Activated CD8-positive, alpha-beta T cell treated with anti-CD3 and anti-CD28 coated beads for 36 hours (primary cell): ENCODE data around the gene OR52L1. TPM values are rescaled to one million over a fixed set of nuclear protein-coding genes. Genes with fewer than 3 reads are reported as not detected.

Experiments used
- ATAC-seq: fragments of 200-7000 bp; cut with Tn5 transposase; one replicate; pipeline ENCODE4 v1.10.0; 2021; ENCODE audit warnings: mild to moderate bottlenecking, moderate library complexity
- CTCF ChIA-PET: fragments of 350-600 bp; sonication (Branson Sonifier 250); formaldehyde crosslinking; loops from one replicate; lab custom pipeline; 2021; ENCODE audit warnings: antibody characterized with exemption; lab: Charles Lee
- POLR2A ChIA-PET: fragments of 350-600 bp; sonication (Branson Sonifier 250); formaldehyde crosslinking; loops from one replicate; lab custom pipeline; 2021; ENCODE audit warnings: antibody characterized with exemption; lab: Charles Lee
- DNase-seq: peaks from one replicate; pipeline ENCODE4 v3.0.0-alpha.2; 2020
- H3K27ac Mint-ChIP-seq: one replicate; pipeline ENCODE4 v1.8.0; 2021; ENCODE audit warnings: mild to moderate bottlenecking, mixed read lengths
- H3K27me3 Mint-ChIP-seq: one replicate; pipeline ENCODE4 v1.8.0; 2021; ENCODE audit warnings: mixed read lengths
- H3K36me3 Mint-ChIP-seq: one replicate; pipeline ENCODE4 v1.8.0; 2021; ENCODE audit warnings: low read depth, mixed read lengths
- H3K4me1 Mint-ChIP-seq: one replicate; pipeline ENCODE4 v1.8.0; 2021; ENCODE audit warnings: low read depth, mixed read lengths
- H3K4me3 Mint-ChIP-seq: one replicate; pipeline ENCODE4 v1.8.0; 2021; ENCODE audit warnings: mild to moderate bottlenecking, moderate library complexity, mixed read lengths
- H3K9me3 Mint-ChIP-seq: one replicate; pipeline ENCODE4 v1.8.0; 2021; ENCODE audit warnings: mixed read lengths
- intact Hi-C: fragments of 100-400 bp; cut with micrococcal nuclease; formaldehyde crosslinking; loops from one replicate; pipeline ENCODE4 v1.10.0; 2022
- total RNA-seq, 2 experiments: library from RNA; stranded (reverse); gene quantifications; one replicate each; pipeline ENCODE4 v1.2.3, GENCODE V29; 2021
- TF ChIP-seq, protein P1 (sequence below): fragments of 200-600 bp; IDR thresholded peaks from one replicate; pipeline ENCODE4 v1.8.0; 2022; ENCODE audit warnings: antibody characterized with exemption, mild to moderate bottlenecking

Gene OR52L1
- total RNA-seq, 2 experiments from 2014 or later, result not detected

DNA sequence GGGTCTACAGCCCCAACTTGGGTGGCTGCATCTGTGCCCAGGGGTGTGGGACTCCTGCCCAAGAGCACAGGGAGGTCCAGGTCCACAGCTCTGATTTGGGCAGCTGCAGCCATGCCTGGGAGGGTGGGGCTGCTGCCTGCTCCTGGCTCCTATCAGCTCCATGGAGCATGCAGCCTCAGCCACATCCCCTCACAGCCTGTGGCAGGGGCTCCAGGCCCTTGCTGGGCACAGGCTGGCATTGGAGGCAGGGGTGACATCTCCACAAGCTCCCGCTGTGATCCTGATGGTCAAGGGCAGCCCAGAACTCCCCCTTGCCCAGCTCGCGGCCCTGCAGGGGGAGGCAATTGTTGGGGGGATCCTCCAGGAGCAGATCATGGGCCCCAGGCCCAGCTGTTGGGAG lies 26.3 kb upstream of the OR52L1 start:
- no peaks in the 10 kb centered on the region for H3K4me1 Mint-ChIP-seq
- no peak overlapping the region for H3K4me3 Mint-ChIP-seq
- TF ChIP-seq, protein P1, sequence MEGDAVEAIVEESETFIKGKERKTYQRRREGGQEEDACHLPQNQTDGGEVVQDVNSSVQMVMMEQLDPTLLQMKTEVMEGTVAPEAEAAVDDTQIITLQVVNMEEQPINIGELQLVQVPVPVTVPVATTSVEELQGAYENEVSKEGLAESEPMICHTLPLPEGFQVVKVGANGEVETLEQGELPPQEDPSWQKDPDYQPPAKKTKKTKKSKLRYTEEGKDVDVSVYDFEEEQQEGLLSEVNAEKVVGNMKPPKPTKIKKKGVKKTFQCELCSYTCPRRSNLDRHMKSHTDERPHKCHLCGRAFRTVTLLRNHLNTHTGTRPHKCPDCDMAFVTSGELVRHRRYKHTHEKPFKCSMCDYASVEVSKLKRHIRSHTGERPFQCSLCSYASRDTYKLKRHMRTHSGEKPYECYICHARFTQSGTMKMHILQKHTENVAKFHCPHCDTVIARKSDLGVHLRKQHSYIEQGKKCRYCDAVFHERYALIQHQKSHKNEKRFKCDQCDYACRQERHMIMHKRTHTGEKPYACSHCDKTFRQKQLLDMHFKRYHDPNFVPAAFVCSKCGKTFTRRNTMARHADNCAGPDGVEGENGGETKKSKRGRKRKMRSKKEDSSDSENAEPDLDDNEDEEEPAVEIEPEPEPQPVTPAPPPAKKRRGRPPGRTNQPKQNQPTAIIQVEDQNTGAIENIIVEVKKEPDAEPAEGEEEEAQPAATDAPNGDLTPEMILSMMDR, result no peak
- CTCF ChIA-PET, result no interaction called here
- POLR2A ChIA-PET, result interaction anchor here (0.6 kb wide), 2 partner anchors 23 to 689 kb away, joined by 3 to 4 read pairs; no protein-coding TSS in a partner anchor
- peaks cover 4% of the 10 kb centered on the region for H3K9me3 Mint-ChIP-seq
- H3K27ac Mint-ChIP-seq, result no peak overlapping the region
- ATAC-seq (no peak), DNase-seq (no peak)
- no peaks in the 10 kb centered on the region for H3K36me3 Mint-ChIP-seq
- peaks cover 11% of the 10 kb centered on the region for H3K27me3 Mint-ChIP-seq
- intact Hi-C loops, result no loop called here

DNA sequence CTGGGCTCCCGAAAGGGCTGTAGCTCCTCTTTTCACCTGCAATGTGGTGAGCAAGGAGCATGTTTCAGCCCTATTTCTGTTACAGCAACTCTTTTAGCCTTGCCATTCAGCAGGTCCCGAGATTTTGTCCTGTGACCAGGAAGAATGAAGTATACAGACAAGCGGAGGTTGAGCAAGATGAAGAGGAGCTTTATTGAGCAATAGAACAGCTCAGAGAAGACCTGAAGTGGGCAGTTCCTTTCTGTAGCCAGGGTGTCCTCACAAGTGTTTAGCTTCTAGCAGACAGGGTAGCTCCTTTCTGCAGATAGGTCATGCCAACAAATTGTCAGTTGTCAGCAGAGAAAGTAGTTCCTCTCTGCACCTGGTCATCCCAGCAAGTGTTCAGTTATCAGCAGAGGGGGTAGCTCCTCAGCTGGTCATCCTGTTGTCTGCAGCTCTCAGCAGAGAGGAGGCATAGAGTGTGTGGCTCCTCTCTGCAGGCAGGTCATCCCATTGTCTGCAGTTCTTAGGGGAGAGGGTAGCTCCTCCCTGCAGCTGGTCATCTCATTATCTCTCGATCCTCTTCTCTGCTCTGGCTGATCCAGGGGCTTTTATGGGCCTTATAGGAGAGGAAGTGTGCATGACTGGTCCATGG lies 25.4 kb upstream of the OR52L1 start:
- Mint-ChIP-seq H3K27me3 (peaks cover 11% of the 10 kb centered on the region), H3K4me3 (no peak overlapping the region), H3K36me3 (no peaks in the 10 kb centered on the region), H3K9me3 (peaks cover 4% of the 10 kb centered on the region), H3K4me1 (no peaks in the 10 kb centered on the region), H3K27ac (no peak overlapping the region)
- TF ChIP-seq, protein P1, result no peak
- ChIA-PET CTCF (interaction anchor here (0.9 kb wide), 1 partner anchor 351 kb away, joined by 3 read pairs; no protein-coding TSS in a partner anchor), POLR2A (interaction anchor here (0.6 kb wide), 1 partner anchor 690 kb away, joined by 3 read pairs; no protein-coding TSS in a partner anchor)
- ATAC-seq (no peak), DNase-seq (no peak)
- intact Hi-C loops, result no loop called here

DNA sequence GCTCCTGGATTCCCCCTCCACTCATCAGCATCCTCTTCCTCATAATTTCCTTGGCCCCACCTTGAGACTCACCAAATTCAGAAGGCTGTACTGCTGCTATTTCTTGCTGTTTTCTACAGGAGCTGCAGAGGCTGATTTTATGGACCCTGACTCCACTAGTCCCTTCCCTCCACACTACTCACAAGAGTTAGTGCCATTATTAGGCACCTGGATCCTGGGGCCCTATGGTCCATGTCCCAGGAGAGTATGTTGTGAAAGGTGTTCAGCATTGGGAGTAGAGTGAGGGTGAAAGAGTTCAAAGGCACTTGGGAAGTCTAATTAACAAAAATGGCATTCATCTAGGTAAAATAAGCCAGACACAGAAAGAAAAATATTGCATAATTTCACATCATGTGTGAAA lies 20.1 kb upstream of the OR52L1 start, which contains the start of gene OR56A4:
Gene OR56A4, minus strand, starts transcription at position 101 of the 400 bp plus-strand sequence. CDS start 3,954 bp downstream, outside the sequence.
- CTCF ChIA-PET, result no interaction called here
- ATAC-seq (no peak), DNase-seq (no peak)
- H3K27me3 Mint-ChIP-seq, result peaks cover 10% of the 10 kb centered on the region
- POLR2A ChIA-PET, result no interaction called here
- H3K4me3 Mint-ChIP-seq, result no peak within 1 kb of the TSS
- H3K27ac Mint-ChIP-seq, result no peak within 1 kb of the TSS
- TF ChIP-seq, protein P1, result no peak
- no peaks in the 10 kb centered on the region for H3K9me3 Mint-ChIP-seq
- intact Hi-C loops, result no loop called here
- H3K4me1 Mint-ChIP-seq, result no peaks in the 10 kb centered on the region
- no peaks in the 10 kb centered on the region for H3K36me3 Mint-ChIP-seq

DNA sequence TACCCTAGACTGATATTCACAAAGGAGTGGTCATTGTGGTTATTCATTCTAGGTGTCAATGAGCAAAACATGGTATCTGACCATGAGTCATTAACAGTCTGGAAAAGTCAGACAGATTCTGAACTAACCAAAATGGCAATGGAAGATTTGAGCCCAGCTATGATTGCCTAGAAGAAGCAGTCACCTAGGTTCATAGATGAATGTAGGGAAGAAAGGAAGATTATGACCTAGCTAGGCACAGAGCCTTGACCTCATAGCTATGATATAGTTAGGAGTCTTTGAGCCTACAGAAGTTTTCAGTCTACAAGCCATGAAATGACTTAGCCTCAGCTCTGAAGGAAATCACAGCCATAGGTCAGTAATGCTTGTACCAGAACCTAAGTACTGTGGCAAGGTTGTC lies 19.6 kb upstream of the OR52L1 start:
- Mint-ChIP-seq H3K4me1 (no peaks in the 10 kb centered on the region), H3K4me3 (no peak overlapping the region), H3K9me3 (no peaks in the 10 kb centered on the region), H3K27me3 (peaks cover 8% of the 10 kb centered on the region), H3K27ac (no peak overlapping the region), H3K36me3 (no peaks in the 10 kb centered on the region)
- intact Hi-C loops, result no loop called here
- DNase-seq, result no peak
- ChIA-PET CTCF (no interaction called here), POLR2A (no interaction called here)
- TF ChIP-seq, protein P1, result no peak
- no peak for ATAC-seq

DNA sequence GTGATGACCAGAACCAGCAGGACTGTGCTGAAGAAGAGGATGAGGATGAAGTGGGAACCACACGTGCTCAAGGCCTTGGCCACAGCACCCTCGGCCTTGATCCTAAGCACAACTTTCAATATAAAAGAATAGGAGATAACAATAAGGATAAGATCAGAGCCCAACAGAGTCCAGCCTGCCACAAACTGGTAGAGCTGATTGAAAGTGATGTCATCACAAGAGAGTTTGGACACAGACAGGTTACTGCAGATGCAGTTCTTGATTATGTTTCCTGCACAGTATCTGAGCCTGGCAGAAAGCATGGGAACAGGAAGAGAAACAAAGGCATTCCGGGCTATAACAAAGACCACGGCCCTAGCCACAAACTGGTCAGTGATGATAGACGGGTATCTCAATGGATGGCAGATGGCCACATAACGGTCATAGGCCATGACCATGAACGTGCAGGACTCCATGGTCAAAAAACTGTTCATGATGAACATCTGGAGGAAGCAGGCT lies 15.5 kb upstream of the OR52L1 start:
- ChIA-PET CTCF (interaction anchor here (1.0 kb wide), 1 partner anchor 10 kb away, joined by 3 read pairs; no protein-coding TSS in a partner anchor), POLR2A (no interaction called here)
- no peak for ATAC-seq
- no peak for DNase-seq
- H3K36me3 Mint-ChIP-seq, result no peaks in the 10 kb centered on the region
- no peaks in the 10 kb centered on the region for H3K4me1 Mint-ChIP-seq
- no peaks in the 10 kb centered on the region for H3K9me3 Mint-ChIP-seq
- no peak overlapping the region for H3K4me3 Mint-ChIP-seq
- no peak overlapping the region for H3K27ac Mint-ChIP-seq
- peaks cover 3% of the 10 kb centered on the region for H3K27me3 Mint-ChIP-seq
- TF ChIP-seq, protein P1, result no peak
- intact Hi-C loops, result no loop called here
